Vagina (tissue), 2 donors: ENCODE data around the gene VPS45. TPM values are rescaled to one million over a fixed set of nuclear protein-coding genes. Genes with fewer than 3 reads are reported as not detected.
"Not testable (repeated sequence)": the region's sequence is repeated elsewhere in the genome, so short reads cannot be mapped to it uniquely, and the experiment has no call there.

ENCODE experiments used
- DNase-seq, 2 donors: peaks; one replicate each; pipeline ENCODE4 v3.0.0-alpha.2; 2017; ENCODE audit errors: extremely low spot score in 2 of 2
- H3K27ac ChIP-seq: fragments of 200-600 bp; sonication (generic); one replicate; pipeline ENCODE4 v1.5.1; 2019
- H3K27me3 ChIP-seq: fragments of 200-600 bp; sonication (generic); one replicate; pipeline ENCODE4 v1.5.1; 2019
- H3K36me3 ChIP-seq, 2 donors: fragments of 200-600 bp; sonication (generic); one replicate each; pipeline ENCODE4 v1.5.1; 2017 to 2019
- H3K4me1 ChIP-seq: fragments of 200-600 bp; sonication (generic); one replicate; pipeline ENCODE4 v1.5.1; 2019
- H3K4me3 ChIP-seq, 2 donors: fragments of 200-600 bp; sonication (generic); 1 replicate in 1 of 2; 2 replicates in 1 of 2; pipeline ENCODE4 v1.5.1; 2016 to 2019
- H3K9me3 ChIP-seq: fragments of 200-600 bp; sonication (generic); one replicate; pipeline ENCODE4 v1.5.1; 2019
- POLR2A ChIP-seq, 2 donors: fragments of 450-650 bp; IDR thresholded peaks; one replicate each; pipeline ENCODE4 v1.6.1; 2017; ENCODE audit warnings: antibody characterized with exemption in 2 of 2, mild to moderate bottlenecking in 2 of 2, moderate library complexity in 2 of 2
- POLR2AphosphoS5 ChIP-seq, 2 donors: sonication (generic); formaldehyde crosslinking; IDR thresholded peaks; one replicate each; pipeline ENCODE4 v1.9.0; 2017; ENCODE audit warnings: antibody characterized with exemption in 2 of 2, mild to moderate bottlenecking in 2 of 2, low read depth in 1 of 2; ENCODE audit not compliant: insufficient read depth in 1 of 2
- intact Hi-C: fragments of 100-400 bp; cut with DNase I; formaldehyde crosslinking; loops from one replicate; pipeline ENCODE4 v1.15.1; 2023
- total RNA-seq: library from RNA; depleted of rRNA; stranded (reverse); fragments of >200 nt; gene quantifications from one replicate; pipeline ENCODE4 v1.2.3, GENCODE V29; 2016
- TF ChIP-seq, protein P1 (sequence below), 3 experiments: fragments of 450-650 bp in 2 of 3; fragments of 200-600 bp in 1 of 3; sonication (generic) in 1 of 3; IDR thresholded peaks; one replicate each; pipeline ENCODE4 v1.5.1; 2017 to 2019; ENCODE audit warnings: antibody characterized with exemption in 3 of 3, mild to moderate bottlenecking in 2 of 3, moderate library complexity in 2 of 3

The VPS45 gene
- total RNA-seq, 1 donor from 2014 or later, result 32.2 TPM

DNA sequence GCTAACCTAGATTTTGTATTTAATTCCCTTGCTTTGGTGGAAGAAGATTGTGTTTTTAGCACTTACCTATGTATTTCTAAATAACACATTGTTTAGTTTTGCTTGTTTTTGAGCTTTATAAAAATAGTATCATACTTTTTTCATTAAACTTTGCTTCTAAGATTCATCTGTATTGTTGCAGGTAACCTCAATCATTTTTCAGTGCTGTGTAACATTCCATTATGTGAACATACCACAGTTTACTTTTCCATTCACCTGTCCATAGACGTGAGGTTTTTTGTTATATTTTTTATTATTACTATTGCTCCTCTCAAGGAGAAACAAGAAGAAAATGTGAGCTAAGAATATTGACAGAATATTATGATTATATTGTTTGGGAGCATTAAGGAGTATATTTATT, 67.0 kb downstream of the VPS45 start:
- Histone ChIP-seq H3K4me1 (no peaks in the 10 kb centered on the region), H3K27me3 (no peaks in the 10 kb centered on the region), H3K4me3 (no peak overlapping the region), H3K9me3 (no peaks in the 10 kb centered on the region), H3K27ac (no peak overlapping the region), H3K36me3 (no peaks in the 10 kb centered on the region)
- intact Hi-C loops, result no loop called here
- TF ChIP-seq POLR2AphosphoS5 (IDR thresholded peaks at IDR 0.05; ENCODE audit: insufficient read depth in 1 of 2, low read depth in 1 of 2) (no peak), POLR2A (IDR thresholded peaks at IDR 0.05) (no peak)
- TF ChIP-seq, protein P1, sequence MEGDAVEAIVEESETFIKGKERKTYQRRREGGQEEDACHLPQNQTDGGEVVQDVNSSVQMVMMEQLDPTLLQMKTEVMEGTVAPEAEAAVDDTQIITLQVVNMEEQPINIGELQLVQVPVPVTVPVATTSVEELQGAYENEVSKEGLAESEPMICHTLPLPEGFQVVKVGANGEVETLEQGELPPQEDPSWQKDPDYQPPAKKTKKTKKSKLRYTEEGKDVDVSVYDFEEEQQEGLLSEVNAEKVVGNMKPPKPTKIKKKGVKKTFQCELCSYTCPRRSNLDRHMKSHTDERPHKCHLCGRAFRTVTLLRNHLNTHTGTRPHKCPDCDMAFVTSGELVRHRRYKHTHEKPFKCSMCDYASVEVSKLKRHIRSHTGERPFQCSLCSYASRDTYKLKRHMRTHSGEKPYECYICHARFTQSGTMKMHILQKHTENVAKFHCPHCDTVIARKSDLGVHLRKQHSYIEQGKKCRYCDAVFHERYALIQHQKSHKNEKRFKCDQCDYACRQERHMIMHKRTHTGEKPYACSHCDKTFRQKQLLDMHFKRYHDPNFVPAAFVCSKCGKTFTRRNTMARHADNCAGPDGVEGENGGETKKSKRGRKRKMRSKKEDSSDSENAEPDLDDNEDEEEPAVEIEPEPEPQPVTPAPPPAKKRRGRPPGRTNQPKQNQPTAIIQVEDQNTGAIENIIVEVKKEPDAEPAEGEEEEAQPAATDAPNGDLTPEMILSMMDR (IDR thresholded peaks at IDR 0.05), result no peak
- no peak for DNase-seq

- H3K27ac ChIP-seq, H3K9me3 ChIP-seq, H3K27me3 ChIP-seq, H3K4me1 ChIP-seq, H3K4me3 ChIP-seq, H3K36me3 ChIP-seq, intact Hi-C loops, DNase-seq: not testable (repeated sequence)
These were observed 67.8 kb downstream of the VPS45 start for GRCh38 chr1:150135400-150135799.

DNA sequence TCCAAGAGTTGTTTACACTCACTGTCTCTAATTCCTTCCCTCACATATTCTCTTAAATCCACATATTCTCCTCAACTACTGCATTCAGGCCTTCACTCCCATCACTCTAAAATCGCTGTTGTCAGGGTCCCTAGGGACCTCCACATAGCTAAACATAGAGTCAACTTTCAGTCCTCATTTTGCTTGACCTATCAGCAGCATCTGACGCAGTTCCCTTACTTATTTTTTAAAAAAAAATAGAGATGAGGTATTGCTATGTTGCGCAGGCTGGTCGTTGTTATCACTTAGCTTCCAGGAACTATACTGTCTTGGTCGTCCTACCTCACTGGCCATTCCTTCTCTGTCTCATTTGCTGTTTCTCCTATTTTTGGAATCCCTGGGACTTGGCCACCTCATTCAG, 70.5 kb downstream of the VPS45 start:
- Histone ChIP-seq H3K27me3 (no peaks in the 10 kb centered on the region), H3K4me3 (no peak overlapping the region), H3K27ac (no peak overlapping the region), H3K36me3 (no peaks in the 10 kb centered on the region), H3K9me3 (no peaks in the 10 kb centered on the region), H3K4me1 (no peaks in the 10 kb centered on the region)
- TF ChIP-seq POLR2AphosphoS5 (IDR thresholded peaks at IDR 0.05; ENCODE audit: insufficient read depth in 1 of 2, low read depth in 1 of 2) (no peak), POLR2A (IDR thresholded peaks at IDR 0.05) (no peak)
- TF ChIP-seq, protein P1 (IDR thresholded peaks at IDR 0.05), result no peak
- intact Hi-C loops, result no loop called here
- DNase-seq, result no peak

GRCh38 chr1:150141452-150141851, 73.9 kb downstream of the VPS45 start:
- H3K9me3 ChIP-seq, result no peaks in the 10 kb centered on the region
- intact Hi-C loops, result no loop called here
- no peaks in the 10 kb centered on the region for H3K27me3 ChIP-seq
- TF ChIP-seq POLR2AphosphoS5 (IDR thresholded peaks at IDR 0.05; ENCODE audit: insufficient read depth in 1 of 2, low read depth in 1 of 2) (no peak), POLR2A (IDR thresholded peaks at IDR 0.05) (no peak)
- TF ChIP-seq, protein P1 (IDR thresholded peaks at IDR 0.05), result no peak
- DNase-seq, result no peak
- no peak overlapping the region for H3K27ac ChIP-seq
- H3K4me3 ChIP-seq, result no peak overlapping the region
- no peaks in the 10 kb centered on the region for H3K4me1 ChIP-seq
- no peaks in the 10 kb centered on the region for H3K36me3 ChIP-seq

DNA sequence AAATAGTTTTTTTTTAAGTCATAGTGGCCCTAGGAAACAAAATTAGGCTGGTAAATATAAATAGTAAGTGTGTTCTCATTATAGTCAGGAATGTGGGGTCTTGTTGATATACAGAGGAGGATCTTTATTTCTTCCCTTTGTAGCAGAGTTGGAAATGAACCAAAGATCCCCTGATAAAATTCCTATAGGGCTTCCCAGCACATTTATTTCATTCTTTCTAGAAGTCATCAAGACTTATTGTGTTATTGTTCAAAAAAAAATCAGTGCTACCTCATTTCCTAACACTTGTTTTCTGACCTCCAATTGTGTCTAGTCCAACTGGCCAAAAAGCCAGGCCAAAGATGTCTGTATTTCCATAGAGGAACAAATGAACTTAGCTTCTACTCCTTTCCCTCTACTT, 74.5 kb downstream of the VPS45 start:
- no peak overlapping the region for H3K4me3 ChIP-seq
- H3K4me1 ChIP-seq, result no peaks in the 10 kb centered on the region
- H3K27me3 ChIP-seq, result no peaks in the 10 kb centered on the region
- no peaks in the 10 kb centered on the region for H3K36me3 ChIP-seq
- H3K9me3 ChIP-seq, result no peaks in the 10 kb centered on the region
- intact Hi-C loops, result no loop called here
- no peak for TF ChIP-seq POLR2AphosphoS5 (IDR thresholded peaks at IDR 0.05; ENCODE audit: insufficient read depth in 1 of 2, low read depth in 1 of 2)
- TF ChIP-seq, protein P1 (IDR thresholded peaks at IDR 0.05), result no peak
- no peak for DNase-seq
- H3K27ac ChIP-seq, result no peak overlapping the region

DNA sequence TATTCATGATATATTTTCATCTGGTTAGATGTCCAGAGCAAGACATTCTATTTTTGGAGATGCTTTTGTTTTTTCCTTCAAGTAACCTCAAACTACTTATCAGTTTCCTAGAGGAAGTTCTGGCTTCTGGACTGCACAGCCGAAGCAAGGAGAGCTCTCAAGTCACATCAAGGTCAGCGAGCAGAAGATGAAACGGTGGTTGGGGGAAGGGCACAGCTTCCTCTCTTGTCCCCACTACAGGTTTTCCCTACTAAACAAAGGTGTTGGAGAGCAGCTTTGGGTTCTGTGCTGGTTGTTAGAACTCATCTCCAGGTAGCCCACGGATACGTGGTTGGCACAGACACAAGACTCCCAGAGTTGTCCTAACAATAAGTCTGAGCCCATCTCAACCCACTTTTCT, 77.0 kb downstream of the VPS45 start:
- intact Hi-C loops, result no loop called here
- Histone ChIP-seq H3K36me3 (no peaks in the 10 kb centered on the region), H3K9me3 (no peaks in the 10 kb centered on the region), H3K27me3 (no peaks in the 10 kb centered on the region), H3K4me1 (peaks cover 8% of the 10 kb centered on the region), H3K4me3 (no peak overlapping the region), H3K27ac (no peak overlapping the region)
- DNase-seq, result no peak
- TF ChIP-seq POLR2AphosphoS5 (IDR thresholded peaks at IDR 0.05; ENCODE audit: insufficient read depth in 1 of 2, low read depth in 1 of 2) (no peak), POLR2A (IDR thresholded peaks at IDR 0.05) (no peak)
- TF ChIP-seq, protein P1 (IDR thresholded peaks at IDR 0.05), result no peak

DNA sequence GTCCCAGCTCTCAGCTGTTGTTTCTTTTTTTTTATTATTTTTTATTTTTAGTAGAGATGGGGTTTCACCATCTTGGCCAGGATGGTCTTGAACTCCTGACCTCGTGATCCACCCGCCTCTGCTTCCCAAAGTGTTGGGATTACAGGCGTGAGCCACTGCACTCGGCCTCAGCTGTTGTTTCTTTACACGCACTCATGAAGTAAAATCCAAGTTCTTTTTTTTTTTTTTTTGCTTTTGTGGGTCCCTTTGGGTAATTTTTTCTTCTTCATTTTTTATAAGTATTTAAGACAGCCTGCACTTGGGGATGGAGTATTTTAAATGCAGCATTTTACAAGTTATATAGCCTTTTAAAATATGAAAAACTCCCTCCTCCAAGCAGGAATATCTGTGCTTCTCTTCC, 78.4 kb downstream of the VPS45 start:
- H3K4me3 ChIP-seq, H3K27me3 ChIP-seq, H3K27ac ChIP-seq, DNase-seq, intact Hi-C loops, H3K36me3 ChIP-seq, H3K9me3 ChIP-seq: not testable (repeated sequence)
- peaks cover 13% of the 10 kb centered on the region for H3K4me1 ChIP-seq
